Vagina (tissue), 2 donors: ENCODE results near the gene NFASC. TPM values are rescaled to one million over a fixed set of nuclear protein-coding genes. Genes with fewer than 3 reads are reported as not detected.

Source experiments
- DNase-seq, 2 donors: peaks; one replicate each; pipeline ENCODE4 v3.0.0-alpha.2; 2017; ENCODE audit errors: extremely low spot score in 2 of 2
- H3K27ac ChIP-seq: fragments of 200-600 bp; sonication (generic); one replicate; pipeline ENCODE4 v1.5.1; 2019
- H3K27me3 ChIP-seq: fragments of 200-600 bp; sonication (generic); one replicate; pipeline ENCODE4 v1.5.1; 2019
- H3K36me3 ChIP-seq, 2 donors: fragments of 200-600 bp; sonication (generic); one replicate each; pipeline ENCODE4 v1.5.1; 2017 to 2019
- H3K4me1 ChIP-seq: fragments of 200-600 bp; sonication (generic); one replicate; pipeline ENCODE4 v1.5.1; 2019
- H3K4me3 ChIP-seq, 2 donors: fragments of 200-600 bp; sonication (generic); 1 replicate in 1 of 2; 2 replicates in 1 of 2; pipeline ENCODE4 v1.5.1; 2016 to 2019
- H3K9me3 ChIP-seq: fragments of 200-600 bp; sonication (generic); one replicate; pipeline ENCODE4 v1.5.1; 2019
- CTCF ChIP-seq, 3 experiments: fragments of 450-650 bp in 2 of 3; fragments of 200-600 bp in 1 of 3; sonication (generic) in 1 of 3; IDR thresholded peaks; one replicate each; pipeline ENCODE4 v1.5.1; 2017 to 2019; ENCODE audit warnings: antibody characterized with exemption in 3 of 3, mild to moderate bottlenecking in 2 of 3, moderate library complexity in 2 of 3
- POLR2A ChIP-seq, 2 donors: fragments of 450-650 bp; IDR thresholded peaks; one replicate each; pipeline ENCODE4 v1.6.1; 2017; ENCODE audit warnings: antibody characterized with exemption in 2 of 2, mild to moderate bottlenecking in 2 of 2, moderate library complexity in 2 of 2
- POLR2AphosphoS5 ChIP-seq, 2 donors: sonication (generic); formaldehyde crosslinking; IDR thresholded peaks; one replicate each; pipeline ENCODE4 v1.9.0; 2017; ENCODE audit warnings: antibody characterized with exemption in 2 of 2, mild to moderate bottlenecking in 2 of 2, low read depth in 1 of 2; ENCODE audit not compliant: insufficient read depth in 1 of 2
- intact Hi-C: fragments of 100-400 bp; cut with DNase I; formaldehyde crosslinking; loops from one replicate; pipeline ENCODE4 v1.15.1; 2023
- total RNA-seq: library from RNA; depleted of rRNA; stranded (reverse); fragments of >200 nt; gene quantifications from one replicate; pipeline ENCODE4 v1.2.3, GENCODE V29; 2016

Gene NFASC
- total RNA-seq, 1 donor from 2014 or later: 23.3 TPM

DNA sequence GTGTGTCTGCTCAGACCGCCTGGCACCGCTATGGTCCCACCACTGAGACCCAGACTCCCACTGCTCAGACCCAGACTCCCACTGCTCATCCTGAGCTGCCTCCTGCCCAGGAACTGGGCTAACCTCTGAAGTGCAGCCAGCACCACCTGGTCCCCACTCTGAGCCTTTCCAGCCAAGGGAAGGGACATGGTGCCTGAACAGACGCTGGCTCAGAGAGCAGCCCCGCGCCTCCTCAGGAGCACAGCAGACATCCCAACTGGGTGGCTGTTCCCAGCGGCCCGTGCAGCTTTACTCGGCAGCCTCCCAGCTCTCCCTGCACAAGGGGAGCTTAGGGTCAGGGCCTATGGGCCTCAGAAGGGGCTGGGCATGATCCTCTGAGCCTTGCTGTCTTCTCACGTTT lies 144.6 kb downstream of the NFASC start:
- DNase-seq: no peak
- intact Hi-C loops: no loop called here
- peaks cover 12% of the 10 kb centered on the region for H3K4me1 ChIP-seq

GRCh38 chr1:205016075-205016474 lies 145.4 kb downstream of the NFASC start:
- H3K27ac ChIP-seq: no peak overlapping the region
- peaks cover 12% of the 10 kb centered on the region for H3K4me1 ChIP-seq
- no peaks in the 10 kb centered on the region for H3K36me3 ChIP-seq
- intact Hi-C loops: no loop called here
- no peak for TF ChIP-seq CTCF (IDR thresholded peaks at IDR 0.05)
- TF ChIP-seq POLR2A (IDR thresholded peaks at IDR 0.05): no peak
- no peak for TF ChIP-seq POLR2AphosphoS5 (IDR thresholded peaks at IDR 0.05; ENCODE audit: insufficient read depth in 1 of 2, low read depth in 1 of 2)
- no peak for DNase-seq
- no peaks in the 10 kb centered on the region for H3K27me3 ChIP-seq
- no peaks in the 10 kb centered on the region for H3K9me3 ChIP-seq
- no peak overlapping the region for H3K4me3 ChIP-seq

More for the DNA sequence above, 144.6 kb downstream of the NFASC start:
- H3K36me3 ChIP-seq: no peaks in the 10 kb centered on the region
- no peaks in the 10 kb centered on the region for H3K27me3 ChIP-seq
- no peaks in the 10 kb centered on the region for H3K9me3 ChIP-seq
- no peak for TF ChIP-seq CTCF (IDR thresholded peaks at IDR 0.05)
- no peak for TF ChIP-seq POLR2AphosphoS5 (IDR thresholded peaks at IDR 0.05; ENCODE audit: insufficient read depth in 1 of 2, low read depth in 1 of 2)
- no peak for TF ChIP-seq POLR2A (IDR thresholded peaks at IDR 0.05)
- no peak overlapping the region for H3K27ac ChIP-seq
- H3K4me3 ChIP-seq: no peak overlapping the region

DNA sequence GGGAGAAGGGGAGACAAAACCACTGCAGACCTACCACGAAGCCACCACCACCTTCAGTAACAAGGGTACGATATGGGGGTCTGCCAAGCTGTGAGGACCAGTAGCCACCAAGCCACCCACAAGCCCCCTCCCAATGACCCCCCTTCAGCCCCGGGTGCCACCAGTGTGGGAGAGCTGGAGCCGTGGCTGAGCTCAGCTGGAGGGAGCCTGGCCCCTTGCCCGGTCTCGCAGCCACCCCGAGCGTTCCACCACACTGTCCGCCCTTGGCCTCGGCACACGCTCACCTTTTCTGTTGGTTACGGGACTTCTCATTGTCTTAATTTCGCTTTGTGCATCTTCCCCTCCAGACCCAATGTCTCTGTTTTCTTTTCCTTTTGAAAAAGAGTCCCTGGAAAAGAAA lies 145.9 kb downstream of the NFASC start:
- Histone ChIP-seq H3K36me3 (no peaks in the 10 kb centered on the region), H3K27me3 (no peaks in the 10 kb centered on the region)

DNA sequence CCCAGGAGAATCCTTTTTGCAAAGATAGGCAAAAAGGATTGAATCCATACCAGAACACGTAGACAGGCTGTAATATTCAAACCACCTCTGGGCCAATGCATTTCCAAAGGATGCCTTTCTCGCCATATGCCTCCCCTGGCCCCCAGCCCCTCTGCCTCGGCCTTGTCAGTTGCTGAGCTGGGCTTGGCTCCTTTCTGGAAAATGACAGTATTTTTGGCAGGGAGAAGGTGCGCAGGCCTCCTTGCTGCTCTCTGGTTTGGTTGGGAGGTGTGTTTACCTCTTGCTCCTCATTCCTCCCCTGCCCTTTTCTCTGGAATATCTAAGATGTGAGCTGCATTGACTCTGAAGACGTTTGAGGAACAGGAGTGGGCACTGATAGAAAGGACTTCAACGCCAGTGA lies 146.3 kb downstream of the NFASC start:
- Histone ChIP-seq H3K9me3 (no peaks in the 10 kb centered on the region), H3K4me1 (peaks cover 12% of the 10 kb centered on the region), H3K27ac (no peak overlapping the region), H3K4me3 (no peak overlapping the region), H3K36me3 (no peaks in the 10 kb centered on the region), H3K27me3 (no peaks in the 10 kb centered on the region)
- intact Hi-C loops: no loop called here
- DNase-seq: no peak
- TF ChIP-seq POLR2AphosphoS5 (IDR thresholded peaks at IDR 0.05; ENCODE audit: insufficient read depth in 1 of 2, low read depth in 1 of 2) (no peak), POLR2A (IDR thresholded peaks at IDR 0.05) (no peak), CTCF (IDR thresholded peaks at IDR 0.05) (no peak)

More for the DNA sequence above, 145.9 kb downstream of the NFASC start:
- no peaks in the 10 kb centered on the region for H3K9me3 ChIP-seq
- no peak overlapping the region for H3K4me3 ChIP-seq
- H3K27ac ChIP-seq: no peak overlapping the region
- no peak for DNase-seq
- H3K4me1 ChIP-seq: peaks cover 12% of the 10 kb centered on the region
- TF ChIP-seq POLR2A (IDR thresholded peaks at IDR 0.05) (no peak), POLR2AphosphoS5 (IDR thresholded peaks at IDR 0.05; ENCODE audit: insufficient read depth in 1 of 2, low read depth in 1 of 2) (no peak), CTCF (IDR thresholded peaks at IDR 0.05) (no peak)
- intact Hi-C loops: no loop called here

DNA sequence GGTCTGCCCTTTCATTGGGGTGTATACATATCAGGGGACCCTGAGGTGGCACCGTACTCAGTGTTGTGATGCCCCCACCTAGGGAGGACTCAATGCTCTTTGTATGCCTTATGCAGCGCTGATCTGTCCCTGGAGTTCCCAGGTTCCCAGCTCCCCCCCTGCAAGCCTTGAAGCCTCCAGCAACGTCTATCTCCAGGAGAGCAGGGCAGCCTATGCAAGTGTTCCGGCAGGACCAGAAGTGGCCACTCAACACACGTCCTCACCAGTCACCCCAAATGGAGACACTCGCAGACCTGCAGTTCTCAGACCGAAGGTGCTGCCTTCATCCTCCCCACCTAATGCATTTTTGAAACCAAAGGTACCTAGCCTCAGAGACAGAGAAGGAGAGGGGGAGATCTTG lies 147.1 kb downstream of the NFASC start:
- intact Hi-C loops: no loop called here
- TF ChIP-seq POLR2AphosphoS5 (IDR thresholded peaks at IDR 0.05; ENCODE audit: insufficient read depth in 1 of 2, low read depth in 1 of 2) (no peak), POLR2A (IDR thresholded peaks at IDR 0.05) (no peak), CTCF (IDR thresholded peaks at IDR 0.05) (no peak)

More for the DNA sequence above, 147.1 kb downstream of the NFASC start:
- Histone ChIP-seq H3K4me1 (peaks cover 12% of the 10 kb centered on the region), H3K4me3 (no peak overlapping the region), H3K9me3 (no peaks in the 10 kb centered on the region), H3K36me3 (no peaks in the 10 kb centered on the region), H3K27ac (no peak overlapping the region), H3K27me3 (no peaks in the 10 kb centered on the region)
- no peak for DNase-seq
